HT1080 (cell line): Measurements from ENCODE around the gene TBX5. TPM values are rescaled to one million over a fixed set of nuclear protein-coding genes. Genes with fewer than 3 reads are reported as not detected.
"Not testable (repeated sequence)": the region's sequence is repeated elsewhere in the genome, so short reads cannot be mapped to it uniquely, and the experiment has no call there.

Experiments
- DNase-seq: peaks from one replicate; pipeline ENCODE4 v3.0.0-alpha.2; 2015; ENCODE audit warnings: low read depth
- total RNA-seq: library from RNA; depleted of rRNA; stranded (reverse); fragments of >200 nt; shearing (Covaris generic); gene quantifications from 2 replicates; pipeline ENCODE4 v1.2.3, GENCODE V29; 2014

The TBX5 gene
- total RNA-seq, 1 experiment from 2014 or later, result 0.43 TPM

GRCh38 chr12:114384739-114385138 lies 21.2 kb downstream of the TBX5 start:
- DNase-seq, result no peak

- no peak for DNase-seq
These were observed 24.8 kb downstream of the TBX5 start for GRCh38 chr12:114381177-114381576.

GRCh38 chr12:114371733-114372132 lies 34.2 kb downstream of the TBX5 start:
- DNase-seq, result no peak

GRCh38 chr12:114371250-114371649 lies 34.7 kb downstream of the TBX5 start:
- no peak for DNase-seq

GRCh38 chr12:114368685-114369452 lies 37.1 kb downstream of the TBX5 start:
- DNase-seq, result no peak

GRCh38 chr12:114361992-114362391 lies 44.0 kb downstream of the TBX5 start:
- DNase-seq, result no peak

- no peak for DNase-seq
These were observed 44.4 kb downstream of the TBX5 start for GRCh38 chr12:114361545-114361944.

- no peak for DNase-seq
These were observed 45.5 kb downstream of the TBX5 start for GRCh38 chr12:114360485-114360884.

GRCh38 chr12:114355389-114356088 lies 50.4 kb downstream of the TBX5 start:
- DNase-seq, result peak; percentile 61

GRCh38 chr12:114349239-114349638 lies 56.7 kb downstream of the TBX5 start:
- not testable (repeated sequence) for DNase-seq

GRCh38 chr12:114347861-114348260 lies 58.1 kb downstream of the TBX5 start:
- DNase-seq, result no peak

- DNase-seq, result no peak
These were observed 61.1 kb downstream of the TBX5 start for GRCh38 chr12:114344831-114345230.

GRCh38 chr12:114344303-114344663 lies 61.7 kb downstream of the TBX5 start:
- DNase-seq, result no peak

- no peak for DNase-seq
These were observed 62.2 kb downstream of the TBX5 start for GRCh38 chr12:114343585-114344302.

- DNase-seq, result peak; percentile 4
These were observed 63.3 kb downstream of the TBX5 start for GRCh38 chr12:114342656-114343055.

GRCh38 chr12:114341635-114342034 lies 64.3 kb downstream of the TBX5 start:
- no peak for DNase-seq

- no peak for DNase-seq
These were observed 65.7 kb downstream of the TBX5 start for GRCh38 chr12:114340231-114340630.

GRCh38 chr12:114339626-114340025 lies 66.3 kb downstream of the TBX5 start:
- peak; percentile 77 for DNase-seq

GRCh38 chr12:114335607-114336006 lies 70.3 kb downstream of the TBX5 start:
- no peak for DNase-seq

- DNase-seq, result no peak
These were observed 71.5 kb downstream of the TBX5 start for GRCh38 chr12:114334395-114334794.

- DNase-seq, result no peak
These were observed 77.7 kb downstream of the TBX5 start for GRCh38 chr12:114328292-114328691.

GRCh38 chr12:114327765-114328164 lies 78.2 kb downstream of the TBX5 start:
- DNase-seq, result no peak
